ENCODE data around the gene CEP104.

GRCh38 chr1:3824650-3825049, 32.4 kb downstream of the CEP104 start:
- TF ChIP-seq EZH2phosphoT487 (IDR thresholded peaks at IDR 0.05; ENCODE audit: borderline replicate concordance, low read length) (no peak), CTCF (IDR thresholded peaks at IDR 0.05; ENCODE audit: low read depth, low read length, poor library complexity, severe bottlenecking) (no peak)

Measured in DOHH2 (cell line).